Natural killer cell (primary cell): ENCODE data around the gene ACAN. TPM values are rescaled to one million over a fixed set of nuclear protein-coding genes. Genes with fewer than 3 reads are reported as not detected.

ENCODE experiments used
- ATAC-seq, 3 donors: fragments of 150-1000 bp in 2 of 3; fragments of 200-7000 bp in 1 of 3; cut with Tn5 transposase; 1 replicate in 1 of 3; 2 replicates in 2 of 3; pipeline ENCODE4 v1.10.0; 2021; ENCODE audit warnings: mild to moderate bottlenecking in 2 of 3, moderate library complexity in 2 of 3
- DNase-seq, 2 donors: peaks; one replicate each; pipeline versions ENCODE4 v3.0.0 to v3.0.0-alpha.2; 2013 to 2021; ENCODE audit warnings: mixed read lengths in 1 of 2
- H3K27ac ChIP-seq: one replicate; pipeline ENCODE4 v1.5.1; 2013; ENCODE audit warnings: mild to moderate bottlenecking, low read length
- H3K27me3 ChIP-seq: one replicate; pipeline ENCODE4 v1.6.1; 2013; ENCODE audit warnings: low read length; ENCODE audit not compliant: control insufficient read depth, insufficient read depth
- H3K36me3 ChIP-seq: one replicate; pipeline ENCODE4 v1.6.1; 2013; ENCODE audit warnings: low read length; ENCODE audit not compliant: control insufficient read depth, insufficient read depth
- H3K4me1 ChIP-seq: one replicate; pipeline ENCODE4 v1.6.1; 2013; ENCODE audit warnings: low read length; ENCODE audit not compliant: control insufficient read depth, insufficient read depth
- H3K4me3 ChIP-seq: one replicate; pipeline ENCODE4 v1.5.1; 2013; ENCODE audit warnings: low read length
- H3K9me3 ChIP-seq: one replicate; pipeline ENCODE4 v1.6.1; 2013; ENCODE audit warnings: low read length; ENCODE audit not compliant: control insufficient read depth, insufficient read depth
- H3K27ac Mint-ChIP-seq, 2 donors: one replicate each; pipeline ENCODE4 v1.8.0; 2022; ENCODE audit warnings: mild to moderate bottlenecking in 2 of 2, mixed read lengths in 2 of 2, moderate library complexity in 1 of 2
- H3K27me3 Mint-ChIP-seq, 2 donors: one replicate each; pipeline ENCODE4 v1.8.0; 2022; ENCODE audit warnings: low read depth in 2 of 2, mixed read lengths in 2 of 2
- H3K36me3 Mint-ChIP-seq: one replicate; pipeline ENCODE4 v1.8.0; 2022; ENCODE audit warnings: mixed read lengths
- H3K4me1 Mint-ChIP-seq, 2 donors: one replicate each; pipeline ENCODE4 v1.8.0; 2022; ENCODE audit warnings: mixed read lengths in 2 of 2
- H3K4me3 Mint-ChIP-seq: one replicate; pipeline ENCODE4 v1.8.0; 2022; ENCODE audit warnings: mild to moderate bottlenecking, moderate library complexity, mixed read lengths
- H3K9me3 Mint-ChIP-seq, 2 donors: one replicate each; pipeline ENCODE4 v1.8.0; 2022; ENCODE audit warnings: mixed read lengths in 2 of 2
- WGBS: methylation state at CpG from one replicate; pipeline ENCODE4 v1.1.7; 2013; ENCODE audit warnings: missing lambda C conversion rate; ENCODE audit not compliant: insufficient coverage; 5-methylcytosine and 5-hydroxymethylcytosine counted together
- intact Hi-C: fragments of 100-400 bp; cut with micrococcal nuclease; formaldehyde crosslinking; loops from one replicate; pipeline ENCODE4 v1.14.2; 2022
- total RNA-seq, 4 donors: library from RNA; stranded (reverse); fragments of 120-200 nt in 1 of 4; gene quantifications; one replicate each; pipeline versions ENCODE4 v1.2.3 to v1.2.4, GENCODE V29; 2013 to 2022
- TF ChIP-seq, protein P1 (sequence below): fragments of 200-600 bp; IDR thresholded peaks from one replicate; pipeline ENCODE4 v1.8.0; 2022; ENCODE audit warnings: antibody characterized with exemption

ACAN gene
- total RNA-seq, 3 donors from 2014 or later (not counting 1 experiment from before 2014, with no cell fraction given) = not detected

DNA sequence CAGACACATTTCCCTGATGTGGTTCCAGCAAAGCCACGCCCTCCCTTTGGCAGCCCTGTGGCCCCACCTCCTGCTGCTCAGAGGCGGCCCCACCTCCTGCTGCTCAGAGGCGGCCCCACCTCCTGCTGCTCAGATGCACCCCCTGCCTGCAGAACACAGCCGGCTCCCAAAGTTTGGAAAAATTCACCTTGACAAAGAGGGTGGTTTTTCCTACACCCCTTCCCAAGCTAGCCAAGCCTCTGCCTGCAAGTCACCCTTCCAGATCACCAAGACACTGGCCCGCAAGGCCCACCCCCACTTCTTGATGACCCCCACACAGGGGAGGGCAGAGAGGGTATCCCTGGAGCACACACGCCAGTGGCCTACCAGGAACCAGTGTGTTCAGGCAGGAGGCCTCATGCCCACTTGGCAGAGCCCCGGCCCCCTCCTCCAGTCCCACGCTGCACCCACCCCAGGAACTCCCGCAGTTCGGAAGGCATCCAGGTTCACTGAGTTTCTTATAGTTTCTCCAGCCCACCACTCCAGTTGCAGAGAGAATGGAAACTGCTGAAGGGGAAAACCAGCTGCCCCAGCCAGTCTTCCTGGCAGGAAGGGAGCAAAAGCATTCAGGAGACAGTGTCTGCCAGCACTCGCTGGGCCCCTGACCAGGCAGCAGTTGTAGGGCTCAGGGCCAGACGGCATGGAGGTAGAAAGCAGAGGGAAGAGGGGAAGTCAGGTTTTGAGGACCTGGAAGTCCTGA is 94.4 kb downstream of the ACAN start:
- intact Hi-C loops = no loop called here
- Mint-ChIP-seq H3K4me1 (peaks cover 11% of the 10 kb centered on the region in 2 donors), H3K27ac (no peak overlapping the region), H3K4me3 (no peak overlapping the region), H3K36me3 (no peaks in the 10 kb centered on the region), H3K9me3 (no peaks in the 10 kb centered on the region), H3K27me3 (peaks cover 7 to 12% of the 10 kb centered on the region in 2 donors)
- 58% methylated on average over 12 of the region's 12 CpGs for WGBS
- H3K27me3 ChIP-seq = peaks cover 7% of the 10 kb centered on the region
- H3K36me3 ChIP-seq = no peaks in the 10 kb centered on the region
- peak in 1 of 2 donors; percentile 85 for DNase-seq
- H3K27ac ChIP-seq = no peak overlapping the region
- H3K4me1 ChIP-seq = peaks cover 29% of the 10 kb centered on the region
- TF ChIP-seq, protein P1, sequence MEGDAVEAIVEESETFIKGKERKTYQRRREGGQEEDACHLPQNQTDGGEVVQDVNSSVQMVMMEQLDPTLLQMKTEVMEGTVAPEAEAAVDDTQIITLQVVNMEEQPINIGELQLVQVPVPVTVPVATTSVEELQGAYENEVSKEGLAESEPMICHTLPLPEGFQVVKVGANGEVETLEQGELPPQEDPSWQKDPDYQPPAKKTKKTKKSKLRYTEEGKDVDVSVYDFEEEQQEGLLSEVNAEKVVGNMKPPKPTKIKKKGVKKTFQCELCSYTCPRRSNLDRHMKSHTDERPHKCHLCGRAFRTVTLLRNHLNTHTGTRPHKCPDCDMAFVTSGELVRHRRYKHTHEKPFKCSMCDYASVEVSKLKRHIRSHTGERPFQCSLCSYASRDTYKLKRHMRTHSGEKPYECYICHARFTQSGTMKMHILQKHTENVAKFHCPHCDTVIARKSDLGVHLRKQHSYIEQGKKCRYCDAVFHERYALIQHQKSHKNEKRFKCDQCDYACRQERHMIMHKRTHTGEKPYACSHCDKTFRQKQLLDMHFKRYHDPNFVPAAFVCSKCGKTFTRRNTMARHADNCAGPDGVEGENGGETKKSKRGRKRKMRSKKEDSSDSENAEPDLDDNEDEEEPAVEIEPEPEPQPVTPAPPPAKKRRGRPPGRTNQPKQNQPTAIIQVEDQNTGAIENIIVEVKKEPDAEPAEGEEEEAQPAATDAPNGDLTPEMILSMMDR = no peak
- H3K9me3 ChIP-seq = no peaks in the 10 kb centered on the region
- peak in 1 of 3 donors; percentile 61 for ATAC-seq
- no peak overlapping the region for H3K4me3 ChIP-seq

DNA sequence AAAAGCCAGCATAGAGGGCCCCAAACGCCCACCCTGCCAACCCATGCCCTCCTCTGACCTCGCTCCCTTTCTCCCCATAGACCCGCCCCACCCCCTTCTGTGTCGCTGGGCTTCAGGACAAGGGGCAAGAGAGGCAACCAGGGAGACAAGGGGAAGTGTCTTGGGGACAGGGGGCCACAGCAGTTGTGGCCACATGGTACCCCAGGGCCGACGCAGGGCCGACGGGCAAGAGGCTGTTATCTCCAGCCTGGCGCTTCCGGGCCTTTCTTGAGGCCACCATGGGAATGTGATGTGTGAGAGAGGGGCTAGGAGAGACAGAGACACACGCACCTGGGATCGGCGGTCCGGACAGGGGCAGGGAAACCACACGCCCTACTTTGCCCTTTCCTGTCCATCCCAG is 95.5 kb downstream of the ACAN start:
- no peak for ATAC-seq
- Mint-ChIP-seq H3K36me3 (no peaks in the 10 kb centered on the region), H3K27me3 (peaks cover 6 to 7% of the 10 kb centered on the region in 2 donors), H3K4me1 (peaks cover 11% of the 10 kb centered on the region in 2 donors), H3K27ac (no peak overlapping the region), H3K4me3 (no peak overlapping the region), H3K9me3 (no peaks in the 10 kb centered on the region)
- Histone ChIP-seq H3K36me3 (no peaks in the 10 kb centered on the region), H3K4me1 (peaks cover 31% of the 10 kb centered on the region), H3K27me3 (peaks cover 7% of the 10 kb centered on the region), H3K4me3 (no peak overlapping the region), H3K27ac (no peak overlapping the region), H3K9me3 (no peaks in the 10 kb centered on the region)
- TF ChIP-seq, protein P1 = no peak
- DNase-seq = no peak
- intact Hi-C loops = no loop called here
- 94% methylated on average over 14 of the region's 15 CpGs for WGBS

DNA sequence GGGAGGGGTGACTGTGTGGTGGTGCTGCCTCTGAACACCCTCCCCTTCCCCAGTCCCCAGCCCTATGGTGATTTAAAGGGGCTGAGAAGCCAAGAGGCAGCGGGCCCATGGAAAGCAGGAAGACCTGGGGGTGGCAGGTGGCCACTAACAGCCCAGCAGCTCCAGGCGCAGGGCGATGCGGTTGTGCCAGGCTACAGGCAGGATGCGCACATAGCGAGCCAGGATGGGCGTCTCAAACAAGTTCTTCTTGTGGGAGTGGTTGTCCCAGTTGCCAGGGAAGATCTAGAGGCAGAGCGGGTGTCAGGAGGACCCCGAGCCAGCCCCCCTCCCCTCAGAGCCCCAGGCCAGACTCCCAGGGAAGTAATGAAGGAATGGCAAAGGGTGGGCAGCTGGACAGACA is 96.0 kb downstream of the ACAN start:
- no peak for ATAC-seq
- H3K4me1 Mint-ChIP-seq = peaks cover 8 to 15% of the 10 kb centered on the region in 2 donors

More for the DNA sequence above, 96.0 kb downstream of the ACAN start:
- Mint-ChIP-seq H3K27me3 (peaks cover 6 to 7% of the 10 kb centered on the region in 2 donors), H3K9me3 (no peaks in the 10 kb centered on the region), H3K4me3 (no peak overlapping the region), H3K27ac (no peak overlapping the region), H3K36me3 (no peaks in the 10 kb centered on the region)
- no peak for DNase-seq
- H3K27me3 ChIP-seq = peaks cover 4% of the 10 kb centered on the region
- H3K36me3 ChIP-seq = no peaks in the 10 kb centered on the region
- H3K4me3 ChIP-seq = no peak overlapping the region
- H3K9me3 ChIP-seq = no peaks in the 10 kb centered on the region
- TF ChIP-seq, protein P1 = no peak
- H3K27ac ChIP-seq = no peak overlapping the region
- peaks cover 32% of the 10 kb centered on the region for H3K4me1 ChIP-seq
- WGBS = over 99% methylated on average over 7 of the region's 9 CpGs
- intact Hi-C loops = no loop called here
